ENCODE data around the gene ZNF350. TPM values are rescaled to one million over a fixed set of nuclear protein-coding genes. Genes with fewer than 3 reads are reported as not detected.
A peak's percentile ranks its signal among the peaks of the same experiment; 100 is the strongest.

The ZNF350 gene
- total and polyA plus RNA-seq, 2 of the 13 experiments (the other 11 are each of a cell fraction or from before 2014, with no cell fraction given): 3.7 to 6.9 TPM

DNA sequence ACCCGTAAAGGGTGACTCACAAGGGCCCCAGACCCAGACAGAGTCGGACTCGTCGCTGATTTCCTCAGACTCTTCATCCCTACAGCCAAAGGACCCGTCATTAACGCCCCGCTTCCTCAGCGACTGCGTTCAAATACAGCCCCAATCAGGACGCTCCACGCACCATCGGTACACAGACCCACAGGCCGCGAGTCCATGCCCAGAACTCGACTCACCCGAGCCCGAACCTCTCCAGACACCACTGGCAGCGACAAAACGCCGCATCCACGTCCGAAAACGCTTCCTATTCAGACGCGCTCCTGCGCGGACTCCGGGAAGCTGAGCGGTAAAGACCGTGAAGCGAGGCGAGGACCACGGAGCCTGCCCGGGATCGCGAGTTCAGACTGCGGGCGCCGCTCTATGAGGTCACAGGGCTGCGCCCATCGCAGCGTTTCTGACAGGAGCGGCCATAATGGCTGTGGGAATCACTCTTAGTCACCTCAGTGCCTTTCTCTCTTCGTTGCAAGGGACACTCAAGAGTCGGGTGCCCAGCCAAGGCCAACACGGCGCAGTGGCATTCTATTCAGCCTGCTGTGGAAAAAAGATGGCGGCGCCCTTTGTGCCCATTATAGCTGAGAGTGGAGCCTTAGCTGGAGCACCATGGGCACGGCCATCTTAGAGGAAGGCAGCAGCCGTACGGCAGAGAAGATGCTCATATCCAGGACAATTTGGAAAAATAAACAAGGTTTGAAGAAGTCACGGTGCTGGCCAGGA lies 41.6 kb upstream of the ZNF350 start, which contains the start of gene ZNF614 (continued):
- TF ChIP-seq KLF16 (CRISPR knock-in tag; IDR thresholded peaks at IDR 0.05): peak in 1 of 2 experiments; percentile 31; a peak in 2 of 4 replicates
- no peak for TF ChIP-seq JARID2 (CRISPR knock-in tag; IDR thresholded peaks at IDR 0.05; ENCODE audit: insufficient replicate concordance)
- peak; percentile 23; the same call in 1 of the 2 replicates for TF ChIP-seq JUND (CRISPR knock-in tag; IDR thresholded peaks at IDR 0.05)
- no peak for TF ChIP-seq RORA (CRISPR knock-in tag; IDR thresholded peaks at IDR 0.05)
- TF ChIP-seq SMAD3 (CRISPR knock-in tag; IDR thresholded peaks at IDR 0.05): peak; percentile 35; the same call in 1 of the 2 replicates
- no peak for TF ChIP-seq ETV5 (CRISPR knock-in tag; IDR thresholded peaks at IDR 0.05; ENCODE audit: borderline replicate concordance)
- TF ChIP-seq GLI4 (CRISPR knock-in tag; IDR thresholded peaks at IDR 0.05; ENCODE audit: borderline replicate concordance): no peak
- TF ChIP-seq ZNF142 (CRISPR knock-in tag; IDR thresholded peaks at IDR 0.05): 0 out of 2 replicates have a peak, but pooled peaks have one; percentile 34
- no peak for TF ChIP-seq CC2D1A (CRISPR knock-in tag; IDR thresholded peaks at IDR 0.05)
- TF ChIP-seq KLF6 (CRISPR knock-in tag; IDR thresholded peaks at IDR 0.05): no peak
- no peak for TF ChIP-seq ZNF382 (CRISPR knock-in tag; IDR thresholded peaks at IDR 0.05; ENCODE audit: borderline replicate concordance)
- peak; percentile 83 for TF ChIP-seq ZGPAT (CRISPR knock-in tag; IDR thresholded peaks at IDR 0.05)
- no peak for TF ChIP-seq ZNF749 (CRISPR knock-in tag; IDR thresholded peaks at IDR 0.05; ENCODE audit: borderline replicate concordance)
- TF ChIP-seq, protein P1, sequence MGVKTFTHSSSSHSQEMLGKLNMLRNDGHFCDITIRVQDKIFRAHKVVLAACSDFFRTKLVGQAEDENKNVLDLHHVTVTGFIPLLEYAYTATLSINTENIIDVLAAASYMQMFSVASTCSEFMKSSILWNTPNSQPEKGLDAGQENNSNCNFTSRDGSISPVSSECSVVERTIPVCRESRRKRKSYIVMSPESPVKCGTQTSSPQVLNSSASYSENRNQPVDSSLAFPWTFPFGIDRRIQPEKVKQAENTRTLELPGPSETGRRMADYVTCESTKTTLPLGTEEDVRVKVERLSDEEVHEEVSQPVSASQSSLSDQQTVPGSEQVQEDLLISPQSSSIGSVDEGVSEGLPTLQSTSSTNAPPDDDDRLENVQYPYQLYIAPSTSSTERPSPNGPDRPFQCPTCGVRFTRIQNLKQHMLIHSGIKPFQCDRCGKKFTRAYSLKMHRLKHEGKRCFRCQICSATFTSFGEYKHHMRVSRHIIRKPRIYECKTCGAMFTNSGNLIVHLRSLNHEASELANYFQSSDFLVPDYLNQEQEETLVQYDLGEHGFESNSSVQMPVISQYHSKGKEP (CRISPR knock-in tag; IDR thresholded peaks at IDR 0.05): peak; percentile 42; the same call in 1 of the 2 replicates
- peak; percentile 95 for TF ChIP-seq ZNF501 (CRISPR knock-in tag; IDR thresholded peaks at IDR 0.05)
- no peak for TF ChIP-seq TAF15 (IDR thresholded peaks at IDR 0.05; ENCODE audit: low read depth, low read length, poor library complexity, severe bottlenecking)
- TF ChIP-seq, protein P2, sequence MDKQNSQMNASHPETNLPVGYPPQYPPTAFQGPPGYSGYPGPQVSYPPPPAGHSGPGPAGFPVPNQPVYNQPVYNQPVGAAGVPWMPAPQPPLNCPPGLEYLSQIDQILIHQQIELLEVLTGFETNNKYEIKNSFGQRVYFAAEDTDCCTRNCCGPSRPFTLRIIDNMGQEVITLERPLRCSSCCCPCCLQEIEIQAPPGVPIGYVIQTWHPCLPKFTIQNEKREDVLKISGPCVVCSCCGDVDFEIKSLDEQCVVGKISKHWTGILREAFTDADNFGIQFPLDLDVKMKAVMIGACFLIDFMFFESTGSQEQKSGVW (CRISPR knock-in tag; IDR thresholded peaks at IDR 0.05; ENCODE audit: borderline replicate concordance): no peak

Measured in HepG2 (cell line).